B cell (primary cell): ENCODE results near the gene SMTNL2.

Experiments
- EZH2 ChIP-seq: IDR thresholded peaks from 2 replicates; pipeline ENCODE4 v1.6.1; 2012; ENCODE audit warnings: borderline replicate concordance, low read depth, mild to moderate bottlenecking, moderate library complexity, low read length; ENCODE audit not compliant: insufficient read depth, poor library complexity, severe bottlenecking
- TF ChIP-seq, protein P1 (sequence below): fragments of 200-600 bp; IDR thresholded peaks from one replicate; pipeline ENCODE4 v1.8.0; 2022; ENCODE audit warnings: antibody characterized with exemption, mild to moderate bottlenecking

DNA sequence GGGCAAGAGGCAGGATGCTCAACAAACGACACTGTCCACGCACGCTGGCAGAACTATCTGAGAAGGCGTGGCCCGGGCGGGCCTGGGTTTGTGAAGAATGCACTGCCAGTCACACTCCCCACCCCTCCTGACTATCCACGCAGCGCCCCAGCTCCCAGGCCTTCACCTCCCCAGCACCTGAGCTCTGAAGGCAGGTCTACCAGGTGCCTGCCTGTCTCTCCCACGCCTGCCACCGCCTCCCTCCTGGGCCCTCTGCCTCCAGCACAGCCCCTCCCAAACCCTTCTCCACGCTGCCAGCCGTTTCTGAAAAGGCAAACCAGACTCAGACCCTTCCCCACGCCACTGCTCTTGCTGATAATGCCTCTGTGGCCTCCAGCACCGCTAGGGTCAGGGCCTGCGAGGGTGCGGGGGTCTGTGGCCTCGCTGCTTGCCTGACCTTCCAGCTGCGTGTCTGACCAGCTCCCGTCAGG lies 40.7 kb upstream of the SMTNL2 start:
- TF ChIP-seq, protein P1, sequence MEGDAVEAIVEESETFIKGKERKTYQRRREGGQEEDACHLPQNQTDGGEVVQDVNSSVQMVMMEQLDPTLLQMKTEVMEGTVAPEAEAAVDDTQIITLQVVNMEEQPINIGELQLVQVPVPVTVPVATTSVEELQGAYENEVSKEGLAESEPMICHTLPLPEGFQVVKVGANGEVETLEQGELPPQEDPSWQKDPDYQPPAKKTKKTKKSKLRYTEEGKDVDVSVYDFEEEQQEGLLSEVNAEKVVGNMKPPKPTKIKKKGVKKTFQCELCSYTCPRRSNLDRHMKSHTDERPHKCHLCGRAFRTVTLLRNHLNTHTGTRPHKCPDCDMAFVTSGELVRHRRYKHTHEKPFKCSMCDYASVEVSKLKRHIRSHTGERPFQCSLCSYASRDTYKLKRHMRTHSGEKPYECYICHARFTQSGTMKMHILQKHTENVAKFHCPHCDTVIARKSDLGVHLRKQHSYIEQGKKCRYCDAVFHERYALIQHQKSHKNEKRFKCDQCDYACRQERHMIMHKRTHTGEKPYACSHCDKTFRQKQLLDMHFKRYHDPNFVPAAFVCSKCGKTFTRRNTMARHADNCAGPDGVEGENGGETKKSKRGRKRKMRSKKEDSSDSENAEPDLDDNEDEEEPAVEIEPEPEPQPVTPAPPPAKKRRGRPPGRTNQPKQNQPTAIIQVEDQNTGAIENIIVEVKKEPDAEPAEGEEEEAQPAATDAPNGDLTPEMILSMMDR = no peak
- no peak for TF ChIP-seq EZH2
